Upper lobe of right lung (tissue), 1 donor: Measurements from ENCODE around the gene SPATA46. TPM values are rescaled to one million over a fixed set of nuclear protein-coding genes. Genes with fewer than 3 reads are reported as not detected.
"Not testable (repeated sequence)": the region's sequence is repeated elsewhere in the genome, so short reads cannot be mapped to it uniquely, and the experiment has no call there.

Source experiments
- ATAC-seq: fragments of 200-7000 bp; cut with Tn5 transposase; one replicate; pipeline ENCODE4 v1.9.1; 2020; ENCODE audit warnings: mild to moderate bottlenecking, moderate library complexity
- DNase-seq: peaks from one replicate; pipeline ENCODE4 v3.0.0-alpha.2; 2020
- H3K27ac ChIP-seq: fragments of 200-600 bp; one replicate; pipeline ENCODE4 v1.8.0; 2022
- H3K27me3 ChIP-seq: fragments of 200-600 bp; one replicate; pipeline ENCODE4 v1.8.0; 2022; ENCODE audit warnings: mild to moderate bottlenecking
- H3K36me3 ChIP-seq: fragments of 200-600 bp; one replicate; pipeline ENCODE4 v1.8.0; 2022
- H3K4me1 ChIP-seq: fragments of 200-600 bp; one replicate; pipeline ENCODE4 v1.8.0; 2022
- H3K4me3 ChIP-seq: fragments of 200-600 bp; one replicate; pipeline ENCODE4 v1.8.0; 2022; ENCODE audit warnings: mild to moderate bottlenecking
- H3K9me3 ChIP-seq: fragments of 200-600 bp; one replicate; pipeline ENCODE4 v1.8.0; 2022
- intact Hi-C: fragments of 100-400 bp; cut with DNase I; formaldehyde crosslinking; loops from one replicate; pipeline ENCODE4 v1.11.0; 2022
- long read RNA-seq: library from polyadenylated mRNA; unstranded; transcript quantifications from one replicate; pipeline ENCODE4 v2.0.0, GENCODE V29; 2021
- total RNA-seq: library from RNA; stranded (reverse); fragmentation: NEBNext Ultra II Directional; extraction: Animal tissue kit (Norgen Biotek cat#: 25700); gene quantifications from one replicate; pipeline ENCODE4 v1.2.1, GENCODE V29; 2021
- TF ChIP-seq, protein P1 (sequence below): fragments of 200-600 bp; IDR thresholded peaks from one replicate; pipeline ENCODE4 v1.8.0; 2022; ENCODE audit warnings: antibody characterized with exemption
- donor health status: DM: no; HTN: yes; CAD: no; lungs with severe emphysema.

SPATA46 gene
- not detected for total RNA-seq
- long read RNA-seq, result 0 reads

DNA sequence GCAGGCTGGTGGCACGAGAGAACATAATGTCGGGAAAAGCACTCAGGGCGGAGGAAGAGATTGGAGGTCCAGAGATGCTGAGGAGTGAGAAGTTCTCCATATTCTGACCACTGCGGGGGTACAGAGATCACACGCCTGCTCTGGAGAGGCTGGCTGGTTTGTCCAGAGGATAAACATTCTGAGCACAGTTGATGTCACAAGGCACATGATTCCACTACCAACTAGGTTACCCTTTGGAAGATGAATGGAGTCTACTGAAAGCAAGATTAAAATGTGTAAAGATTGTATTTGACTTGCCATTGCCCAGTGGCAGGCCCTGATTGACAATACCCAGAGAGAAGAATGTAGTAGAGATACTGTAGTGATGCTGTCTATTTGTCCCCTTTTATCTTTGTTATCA is at the start of gene SPATA46:
Gene SPATA46 (minus strand): TSS at position 164 of the 400 bp plus-strand sequence. CDS start 64 bp downstream, at position 100.
- TF ChIP-seq, protein P1, sequence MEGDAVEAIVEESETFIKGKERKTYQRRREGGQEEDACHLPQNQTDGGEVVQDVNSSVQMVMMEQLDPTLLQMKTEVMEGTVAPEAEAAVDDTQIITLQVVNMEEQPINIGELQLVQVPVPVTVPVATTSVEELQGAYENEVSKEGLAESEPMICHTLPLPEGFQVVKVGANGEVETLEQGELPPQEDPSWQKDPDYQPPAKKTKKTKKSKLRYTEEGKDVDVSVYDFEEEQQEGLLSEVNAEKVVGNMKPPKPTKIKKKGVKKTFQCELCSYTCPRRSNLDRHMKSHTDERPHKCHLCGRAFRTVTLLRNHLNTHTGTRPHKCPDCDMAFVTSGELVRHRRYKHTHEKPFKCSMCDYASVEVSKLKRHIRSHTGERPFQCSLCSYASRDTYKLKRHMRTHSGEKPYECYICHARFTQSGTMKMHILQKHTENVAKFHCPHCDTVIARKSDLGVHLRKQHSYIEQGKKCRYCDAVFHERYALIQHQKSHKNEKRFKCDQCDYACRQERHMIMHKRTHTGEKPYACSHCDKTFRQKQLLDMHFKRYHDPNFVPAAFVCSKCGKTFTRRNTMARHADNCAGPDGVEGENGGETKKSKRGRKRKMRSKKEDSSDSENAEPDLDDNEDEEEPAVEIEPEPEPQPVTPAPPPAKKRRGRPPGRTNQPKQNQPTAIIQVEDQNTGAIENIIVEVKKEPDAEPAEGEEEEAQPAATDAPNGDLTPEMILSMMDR, result no peak
- Histone ChIP-seq H3K9me3 (no peaks in the 10 kb centered on the region), H3K4me3 (no peak within 1 kb of the TSS), H3K36me3 (no peaks in the 10 kb centered on the region), H3K27me3 (no peaks in the 10 kb centered on the region), H3K4me1 (peaks cover 10% of the 10 kb centered on the region), H3K27ac (no peak within 1 kb of the TSS)
- intact Hi-C loops, result no loop called here
- DNase-seq (no peak), ATAC-seq (no peak)

- intact Hi-C loops, result no loop called here
- H3K4me1 ChIP-seq, result no peaks in the 10 kb centered on the region
- H3K9me3 ChIP-seq, result no peaks in the 10 kb centered on the region
- DNase-seq (no peak), ATAC-seq (peak; percentile 86)
- TF ChIP-seq, protein P1, result no peak
- H3K27ac ChIP-seq, result no peak overlapping the region
- no peaks in the 10 kb centered on the region for H3K36me3 ChIP-seq
- H3K27me3 ChIP-seq, result no peaks in the 10 kb centered on the region
- no peak overlapping the region for H3K4me3 ChIP-seq
Observed at GRCh38 chr1:162422662-162423375, 46.2 kb upstream of the SPATA46 start.

DNA sequence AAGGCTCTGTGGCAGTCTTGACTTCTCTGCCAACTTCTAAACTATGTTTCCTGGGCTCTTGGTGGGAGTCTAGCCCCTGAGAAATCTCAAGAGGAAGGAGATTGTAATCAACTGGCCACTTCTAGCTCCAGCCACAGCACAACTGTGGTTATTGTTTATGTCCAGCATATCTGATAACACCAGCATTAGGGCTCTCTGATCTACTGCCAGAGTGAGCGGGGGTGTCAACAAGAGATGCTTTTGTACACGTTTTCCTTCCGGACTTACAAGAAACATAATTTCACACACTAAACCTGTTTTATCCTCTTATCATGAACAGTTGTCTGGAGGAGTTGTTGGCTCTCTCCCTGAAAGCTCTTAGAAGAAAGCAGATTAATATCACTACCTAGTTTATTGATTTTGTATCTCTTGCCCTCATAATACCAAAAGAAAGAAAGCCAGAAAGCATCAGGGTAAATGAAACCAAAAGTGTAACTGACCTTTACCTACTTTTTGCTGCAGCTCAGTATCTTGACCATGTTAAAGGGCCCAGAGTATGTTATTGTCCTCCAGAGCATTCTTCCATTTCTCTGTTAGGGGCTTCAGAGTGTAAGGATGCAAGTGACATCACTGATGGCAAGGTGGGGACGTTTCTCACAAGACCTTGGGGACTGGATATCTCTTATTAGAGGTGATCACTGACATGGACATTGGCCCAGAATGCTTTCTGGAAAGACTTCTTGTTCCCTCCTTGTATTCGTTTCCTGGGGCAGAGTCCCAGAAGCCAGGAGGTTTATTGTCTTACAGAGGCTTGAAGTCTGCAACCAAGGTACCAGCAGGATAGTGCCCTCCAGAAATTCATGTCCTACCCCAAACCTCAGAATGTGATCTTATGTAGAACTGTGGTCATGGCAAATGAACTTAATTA is 44.9 kb upstream of the SPATA46 start:
- Histone ChIP-seq H3K36me3 (no peaks in the 10 kb centered on the region), H3K4me3 (no peak overlapping the region), H3K9me3 (no peaks in the 10 kb centered on the region), H3K27ac (no peak overlapping the region), H3K27me3 (no peaks in the 10 kb centered on the region), H3K4me1 (no peaks in the 10 kb centered on the region)
- DNase-seq (no peak), ATAC-seq (no peak)
- intact Hi-C loops, result no loop called here
- TF ChIP-seq, protein P1, result no peak

DNA sequence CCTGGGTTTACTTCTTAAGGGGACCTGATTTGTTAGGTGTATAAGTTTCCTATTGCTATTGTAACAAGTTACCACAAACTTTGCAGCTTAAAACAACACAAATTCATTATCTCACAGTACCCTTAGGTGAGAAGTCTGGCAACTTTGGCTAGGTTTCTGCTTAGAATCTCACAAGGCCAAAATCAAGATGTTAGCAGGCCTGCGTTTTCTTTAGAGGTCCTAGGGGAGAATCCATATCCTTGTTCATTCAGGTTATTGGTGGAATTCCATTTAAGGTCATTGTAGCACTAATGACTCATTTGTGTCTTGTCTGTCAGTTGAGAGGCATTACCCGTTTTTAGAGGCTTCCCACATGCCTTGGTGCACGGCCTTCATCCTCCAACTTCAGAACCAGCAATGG is 43.5 kb upstream of the SPATA46 start:
- no peaks in the 10 kb centered on the region for H3K9me3 ChIP-seq
- TF ChIP-seq, protein P1, result no peak
- no peak overlapping the region for H3K27ac ChIP-seq
- DNase-seq, result no peak
- no peaks in the 10 kb centered on the region for H3K27me3 ChIP-seq
- intact Hi-C loops, result no loop called here
- no peaks in the 10 kb centered on the region for H3K4me1 ChIP-seq
- ATAC-seq, result no peak
- no peak overlapping the region for H3K4me3 ChIP-seq
- H3K36me3 ChIP-seq, result no peaks in the 10 kb centered on the region

GRCh38 chr1:162419450-162419931 is 42.8 kb upstream of the SPATA46 start:
- H3K4me1 ChIP-seq, H3K27ac ChIP-seq, H3K27me3 ChIP-seq, H3K9me3 ChIP-seq, DNase-seq, ATAC-seq, intact Hi-C loops, H3K36me3 ChIP-seq, H3K4me3 ChIP-seq: not testable (repeated sequence)

DNA sequence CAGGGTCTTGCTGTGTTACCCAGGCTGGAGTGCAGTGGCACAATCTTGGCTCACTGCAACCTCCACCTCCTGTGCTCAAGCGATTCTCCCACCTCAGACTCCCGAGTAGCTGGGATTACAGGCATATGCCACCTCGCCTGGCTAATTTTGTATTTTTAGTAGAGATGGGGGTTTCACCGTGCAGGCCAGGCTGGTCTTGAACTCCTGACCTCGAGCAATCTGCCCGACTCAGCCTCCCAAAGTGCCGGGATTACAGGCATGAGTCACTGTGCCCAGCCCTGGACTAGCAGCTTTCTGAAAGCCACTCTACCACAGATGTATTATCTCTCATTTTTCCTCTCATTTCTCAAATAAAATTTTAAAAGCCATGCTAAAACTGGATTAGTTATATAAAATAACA is 41.9 kb upstream of the SPATA46 start:
- H3K27me3 ChIP-seq, H3K4me1 ChIP-seq, ATAC-seq, H3K4me3 ChIP-seq, H3K36me3 ChIP-seq, intact Hi-C loops, DNase-seq, H3K27ac ChIP-seq, H3K9me3 ChIP-seq: not testable (repeated sequence)
